GM20431 (cell line): ENCODE results near the gene BICDL1.
"Not testable (repeated sequence)": the region's sequence is repeated elsewhere in the genome, so short reads cannot be mapped to it uniquely, and the experiment has no call there.

Source experiments
- in situ Hi-C: fragments of 300-500 bp; cut with MseI, MboI; formaldehyde crosslinking; loops from one replicate; pipeline ENCODE4 v1.15.0; 2020; ENCODE audit warnings: low sequenced_read_pairs; ENCODE audit not compliant: unreplicated experiment

The BICDL1 gene

DNA sequence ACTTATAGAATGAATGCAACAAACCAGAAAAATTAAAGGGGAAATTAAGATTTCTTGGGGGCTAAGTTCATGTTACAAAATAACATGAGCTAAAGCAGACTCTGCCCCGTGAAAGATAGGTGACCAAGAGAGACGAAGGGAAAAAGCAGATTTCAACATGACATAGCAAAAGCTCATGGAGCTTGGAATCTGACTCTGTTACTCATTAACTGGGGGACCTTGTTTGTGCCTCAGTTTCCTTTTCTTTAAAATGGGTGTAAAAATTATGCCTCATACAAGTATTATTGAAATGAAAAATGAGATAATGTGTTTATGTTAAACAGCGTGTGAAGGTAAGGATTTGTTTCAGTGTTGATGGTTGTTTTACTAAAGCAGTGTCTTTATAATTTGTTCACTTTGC is 11.5 kb downstream of the BICDL1 start:
- in situ Hi-C loops = no loop called here

DNA sequence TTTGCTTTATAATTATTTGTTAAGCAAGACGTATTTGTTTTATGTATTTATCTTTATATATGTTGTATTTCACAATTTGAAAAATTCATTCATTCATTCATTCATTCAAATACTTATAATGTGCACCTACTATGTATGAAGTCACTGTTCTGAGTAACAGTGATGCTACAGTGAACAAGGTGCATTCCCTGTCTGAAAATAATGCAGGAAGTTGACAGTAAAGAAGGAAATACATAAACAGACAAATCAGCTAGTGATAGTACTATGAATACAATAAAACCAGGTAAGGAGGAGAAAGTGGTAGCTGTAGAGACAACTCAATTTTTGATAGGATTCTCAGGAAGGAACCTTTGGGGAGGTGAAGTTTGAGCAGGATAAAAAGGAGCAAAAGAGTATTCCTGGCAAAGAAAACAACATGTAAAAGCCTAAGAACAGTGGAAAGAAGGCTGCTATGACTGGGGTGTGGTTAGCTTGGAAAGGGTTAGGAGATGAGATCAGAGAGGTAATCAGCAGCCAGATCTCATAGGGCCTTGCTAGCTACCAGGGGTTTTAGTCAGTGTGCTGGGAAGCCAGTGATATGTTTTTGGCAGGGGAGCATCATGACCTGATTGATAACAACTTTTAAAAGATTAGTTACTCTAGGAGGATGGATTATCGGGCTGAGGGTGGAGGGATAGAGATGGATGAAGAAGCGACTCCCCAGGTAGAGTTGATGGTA is 17.4 kb downstream of the BICDL1 start:
- in situ Hi-C loops = no loop called here

DNA sequence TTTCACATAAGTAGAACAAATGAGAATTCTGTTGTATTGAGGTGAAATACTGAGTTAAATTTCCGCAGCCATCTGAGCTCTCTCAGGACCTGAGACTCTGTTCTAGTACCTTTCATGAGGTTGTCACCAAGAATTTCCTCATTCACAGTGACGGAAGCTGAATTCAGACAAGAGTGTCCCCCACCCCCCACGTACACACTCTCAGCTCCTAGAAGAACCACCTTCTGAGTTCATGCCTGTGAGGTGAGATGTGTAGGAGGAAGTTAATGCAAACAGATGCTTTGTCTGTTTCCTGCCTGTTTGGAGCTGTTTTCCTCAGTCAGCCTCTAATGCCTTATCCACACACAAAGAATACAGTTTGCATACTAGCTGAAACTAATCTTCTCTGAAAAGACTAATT is 18.2 kb downstream of the BICDL1 start:
- in situ Hi-C loops = no loop called here

DNA sequence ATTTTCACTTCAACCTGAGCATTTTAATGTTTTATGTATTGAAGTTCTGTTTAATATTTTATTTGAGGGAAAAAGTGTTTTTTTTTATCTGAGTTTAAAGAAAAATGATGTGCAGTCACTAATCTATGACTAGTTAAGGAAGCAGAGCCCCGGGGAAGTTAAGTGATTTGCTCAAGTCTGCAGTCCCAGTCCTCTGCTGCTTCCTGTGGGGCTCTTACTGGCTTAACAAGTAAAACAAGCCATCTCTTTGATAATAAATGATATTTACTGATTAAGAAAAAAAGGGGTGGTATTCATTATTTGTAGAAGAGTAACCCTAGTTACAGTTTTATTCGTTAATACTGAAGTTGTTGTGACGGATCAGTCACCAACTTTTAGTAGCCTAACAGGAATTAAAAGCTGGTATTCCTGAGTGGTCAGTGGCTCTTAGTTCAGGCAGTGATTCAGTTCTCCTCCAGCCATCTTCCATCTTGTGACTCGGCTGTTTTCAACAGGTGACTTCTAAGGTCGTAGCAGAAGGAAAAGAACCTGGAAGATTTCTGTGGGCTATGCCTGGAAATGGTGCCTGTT is 21.7 kb downstream of the BICDL1 start:
- in situ Hi-C loops = no loop called here

DNA sequence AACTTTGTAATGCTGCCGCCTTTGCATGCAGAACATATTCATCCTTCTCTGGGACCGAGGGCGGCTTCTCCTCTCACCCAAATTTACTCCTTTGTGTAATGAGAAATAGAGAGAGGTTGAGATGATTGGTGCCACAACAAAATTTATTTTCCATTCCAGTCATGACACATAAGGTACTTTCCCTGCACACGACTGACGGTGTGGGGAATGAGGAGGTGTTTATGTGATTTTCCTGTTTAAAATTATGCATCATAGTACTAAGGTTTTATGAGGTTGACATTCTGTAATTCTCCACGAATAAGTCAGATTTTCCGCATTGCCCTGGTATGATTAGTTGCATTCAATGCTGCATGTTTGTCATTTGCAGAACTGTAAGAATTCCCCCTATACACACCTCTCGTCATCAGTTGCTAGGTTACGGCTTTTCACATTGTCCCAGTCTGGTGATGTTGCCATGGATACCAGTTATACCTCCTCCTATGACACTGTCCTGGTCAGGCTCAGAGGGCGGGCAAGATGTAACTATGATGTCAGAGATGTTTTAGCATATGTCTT is 23.1 kb downstream of the BICDL1 start:
- in situ Hi-C loops = no loop called here

DNA sequence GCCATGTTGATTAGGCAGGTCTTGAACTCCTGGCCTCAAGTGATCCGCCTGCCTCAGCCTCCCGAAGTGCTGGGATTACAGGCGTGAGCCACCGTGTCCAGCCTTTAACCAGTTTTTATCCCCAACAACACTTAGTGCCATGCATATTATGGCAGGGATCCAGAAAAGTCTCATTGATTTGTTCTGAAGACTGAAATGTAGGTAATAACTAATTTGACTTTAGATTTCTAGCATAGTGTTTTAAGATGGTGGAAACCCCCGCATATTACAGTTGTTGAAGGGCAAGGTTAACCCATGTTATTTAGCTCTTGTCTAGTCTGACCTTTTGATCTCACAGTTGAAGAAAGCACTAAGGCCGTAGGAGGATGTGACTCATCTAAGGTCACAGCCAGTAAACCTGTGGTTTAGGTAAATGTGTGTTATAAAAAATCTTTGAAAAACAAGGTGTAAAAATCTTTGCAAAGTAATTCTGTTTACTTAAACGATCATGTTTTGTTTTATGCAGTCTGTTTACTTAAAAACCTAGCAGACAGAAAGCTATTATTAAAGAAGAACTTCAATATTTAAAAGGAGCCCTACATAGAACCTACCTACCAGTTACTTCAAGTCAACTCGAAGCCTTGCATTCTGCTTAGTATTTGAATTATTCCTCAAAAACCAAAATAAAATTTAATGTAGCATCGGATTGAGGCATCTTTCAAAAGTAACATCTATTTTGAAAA is 24.8 kb downstream of the BICDL1 start:
- in situ Hi-C loops = no loop called here

DNA sequence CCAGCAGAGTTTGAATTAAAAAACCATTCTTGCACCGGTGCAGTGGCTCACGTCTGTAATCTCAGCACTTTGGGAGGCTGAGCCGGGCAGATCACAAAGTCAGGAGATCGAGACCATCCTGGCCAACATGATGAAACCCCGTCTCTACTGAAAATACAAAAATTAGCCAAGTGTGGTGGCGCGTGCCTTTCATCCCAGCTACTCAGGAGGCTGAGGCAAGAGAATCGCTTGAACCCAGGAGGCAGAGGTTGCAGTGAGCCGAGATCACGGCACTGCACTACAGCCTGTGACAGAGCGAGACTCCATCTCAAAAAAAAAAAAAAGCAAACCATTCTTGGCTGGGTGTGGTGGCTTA is 25.3 kb downstream of the BICDL1 start:
- in situ Hi-C loops = not testable (repeated sequence)

DNA sequence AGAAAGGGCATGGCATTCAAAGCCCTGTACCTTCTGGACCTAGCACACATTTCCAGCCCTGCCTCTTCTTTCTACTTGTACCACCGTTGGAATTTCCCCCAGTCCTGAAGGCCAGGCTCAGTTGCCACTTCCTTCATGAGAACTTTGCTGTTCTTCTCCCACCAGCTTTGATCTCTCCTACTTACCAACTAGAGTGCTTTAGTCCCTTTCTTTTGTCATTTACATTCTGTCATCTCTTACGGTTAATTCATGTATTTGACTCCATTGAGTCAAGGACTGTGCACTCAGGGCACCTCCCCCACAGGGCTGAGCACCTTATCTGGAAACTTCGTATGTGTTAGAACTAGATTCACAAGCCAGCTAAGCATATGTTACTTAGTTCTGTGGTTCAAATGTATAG is 26.3 kb downstream of the BICDL1 start:
- in situ Hi-C loops = no loop called here

DNA sequence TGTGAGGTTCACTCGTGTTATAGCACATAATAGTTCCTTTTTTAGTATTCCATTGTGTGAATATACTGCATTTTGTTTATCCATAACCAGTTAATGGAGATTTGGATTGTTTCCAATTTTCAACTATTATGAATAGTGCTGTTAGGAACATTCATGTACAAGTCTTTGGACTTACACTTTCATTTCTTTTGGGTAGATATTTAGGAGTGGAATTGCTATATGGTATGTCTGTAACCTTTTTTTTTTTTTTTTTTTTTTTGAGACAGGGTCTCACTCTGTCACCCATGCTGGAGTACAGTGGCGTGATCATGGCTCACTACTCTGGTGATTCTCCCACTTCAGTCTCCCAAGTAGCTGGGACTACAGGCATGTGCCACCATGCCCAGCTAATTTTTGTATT is 27.2 kb downstream of the BICDL1 start:
- in situ Hi-C loops = not testable (repeated sequence)

DNA sequence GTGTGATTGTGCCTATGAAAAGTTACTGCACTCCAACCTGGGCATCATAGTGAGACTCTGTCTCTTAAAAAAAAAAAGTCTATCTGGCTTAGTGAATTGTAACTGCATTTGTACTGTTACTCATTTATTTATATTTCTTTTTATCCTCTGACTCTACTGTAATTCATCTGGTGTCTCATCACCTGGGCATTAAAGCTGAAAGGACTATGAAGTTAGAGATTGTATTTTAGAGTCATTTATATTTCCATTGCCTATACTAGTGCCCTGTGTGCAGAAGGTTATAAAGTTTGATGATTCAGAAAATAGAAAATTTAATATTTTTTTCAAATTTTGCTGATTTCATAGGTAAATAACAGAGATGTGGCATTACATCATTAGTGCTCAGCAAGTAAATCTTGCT is 30.2 kb downstream of the BICDL1 start:
- in situ Hi-C loops = no loop called here

DNA sequence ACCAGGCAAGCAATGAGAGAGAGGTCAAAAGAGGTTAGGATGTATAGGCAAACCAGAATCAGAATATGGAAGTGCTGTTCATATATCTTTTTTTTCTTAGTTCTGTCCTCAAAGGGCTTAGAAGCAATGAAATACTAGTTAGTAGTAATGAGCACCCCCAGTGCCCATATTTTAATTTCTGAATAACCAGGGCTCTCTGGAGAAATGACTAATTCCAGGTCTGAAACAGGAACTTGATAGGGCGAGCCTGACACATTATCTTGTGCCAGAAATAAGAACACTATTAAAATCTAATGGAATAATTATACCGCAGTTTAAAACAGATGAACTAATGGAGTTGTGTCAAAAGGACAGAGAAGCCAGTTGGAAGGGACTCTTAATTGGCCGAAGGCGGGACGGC is 30.9 kb downstream of the BICDL1 start:
- in situ Hi-C loops = no loop called here

DNA sequence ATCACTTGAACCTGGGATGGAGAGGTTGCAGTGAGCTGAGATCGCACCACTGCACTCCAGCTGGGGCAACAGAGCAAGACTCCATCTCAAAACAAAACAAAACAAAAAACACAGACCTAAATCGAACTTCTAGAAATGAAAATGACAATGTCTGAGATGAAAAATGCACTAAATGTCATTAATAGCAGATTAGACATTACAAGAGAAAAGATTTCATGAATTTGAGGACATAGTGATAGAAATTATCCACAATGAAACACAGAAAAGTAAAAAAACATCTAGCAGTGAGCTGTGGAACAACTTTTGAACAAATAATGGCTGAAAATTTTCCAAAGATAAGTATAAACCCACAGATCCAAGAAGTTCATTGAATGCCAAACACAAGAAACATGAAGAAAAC is 35.2 kb downstream of the BICDL1 start:
- in situ Hi-C loops = no loop called here

DNA sequence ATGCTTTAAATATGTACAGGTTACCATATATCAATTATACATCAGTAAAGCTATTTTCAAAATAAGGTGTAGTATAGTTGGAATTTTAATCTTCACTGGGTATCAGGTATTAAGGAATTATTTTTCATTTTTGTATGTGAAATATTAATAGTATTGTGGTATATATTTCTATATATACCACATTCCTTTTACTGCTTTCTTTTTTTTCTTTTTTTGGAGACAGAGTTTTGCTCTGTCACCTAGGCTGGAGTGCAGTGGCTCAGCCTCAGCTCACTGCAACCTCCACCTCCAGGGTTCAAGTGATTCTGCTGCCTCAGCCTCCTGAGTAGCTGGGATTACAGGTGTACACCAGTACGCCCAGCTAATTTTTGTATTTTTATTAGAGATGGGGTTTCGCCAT is 36.6 kb downstream of the BICDL1 start:
- in situ Hi-C loops = no loop called here

DNA sequence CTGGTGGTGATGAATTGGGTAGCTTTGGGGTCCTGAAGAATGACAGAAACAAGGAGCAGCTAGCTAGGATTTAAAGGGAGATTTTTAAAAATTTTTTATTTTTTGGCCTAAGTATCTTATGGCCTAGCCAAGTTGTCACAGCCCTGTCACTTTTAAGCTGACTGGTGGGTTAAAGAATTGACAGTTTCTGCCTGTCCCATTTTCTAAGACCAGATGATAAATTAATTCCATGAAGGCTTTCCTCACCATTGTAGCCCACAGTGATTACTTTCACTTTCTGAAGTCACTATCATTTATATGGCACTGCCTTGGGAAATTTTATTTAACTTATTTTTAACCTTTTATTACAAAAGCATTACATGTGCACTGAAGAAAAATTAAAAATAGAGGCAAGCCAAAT is 43.2 kb downstream of the BICDL1 start:
- in situ Hi-C loops = no loop called here

DNA sequence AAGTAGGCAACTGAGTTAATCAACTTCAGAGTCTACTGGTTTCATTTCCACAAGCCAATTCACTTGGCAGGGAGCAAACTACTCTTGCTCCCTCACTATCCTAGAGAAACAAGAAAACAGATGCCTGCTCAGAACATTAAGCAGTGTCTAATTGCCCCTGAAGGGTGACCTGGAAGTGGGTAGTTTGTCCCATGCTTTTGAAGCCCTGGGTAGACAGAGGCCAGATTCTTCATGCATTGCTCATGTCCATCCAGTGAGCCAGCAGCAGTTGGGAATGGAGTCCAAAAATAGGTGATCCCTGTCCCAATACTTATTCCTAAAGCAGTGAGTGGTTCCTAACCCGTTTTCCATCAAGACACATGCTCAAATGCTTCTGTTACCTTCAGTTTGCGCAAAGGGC is 48.8 kb downstream of the BICDL1 start:
- in situ Hi-C loops = no loop called here

DNA sequence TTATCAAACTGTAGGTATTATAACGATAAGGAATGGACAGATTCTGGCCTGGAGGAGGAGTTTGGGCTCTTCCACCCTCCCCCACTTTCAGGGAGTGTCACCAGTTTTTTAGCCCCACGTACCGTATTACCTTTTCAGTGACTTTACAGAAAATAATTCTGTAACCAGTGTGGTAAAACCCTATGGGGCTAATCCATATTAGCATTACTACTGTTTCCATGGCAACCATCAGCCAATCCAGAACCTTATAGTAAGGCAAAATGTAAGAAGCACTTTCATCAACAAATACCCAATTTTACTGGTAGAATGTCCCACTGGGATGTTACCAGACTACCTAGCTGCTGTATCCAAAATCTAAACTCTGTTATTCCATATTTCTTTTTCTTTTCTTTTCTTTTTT is 50.7 kb downstream of the BICDL1 start:
- in situ Hi-C loops = no loop called here

DNA sequence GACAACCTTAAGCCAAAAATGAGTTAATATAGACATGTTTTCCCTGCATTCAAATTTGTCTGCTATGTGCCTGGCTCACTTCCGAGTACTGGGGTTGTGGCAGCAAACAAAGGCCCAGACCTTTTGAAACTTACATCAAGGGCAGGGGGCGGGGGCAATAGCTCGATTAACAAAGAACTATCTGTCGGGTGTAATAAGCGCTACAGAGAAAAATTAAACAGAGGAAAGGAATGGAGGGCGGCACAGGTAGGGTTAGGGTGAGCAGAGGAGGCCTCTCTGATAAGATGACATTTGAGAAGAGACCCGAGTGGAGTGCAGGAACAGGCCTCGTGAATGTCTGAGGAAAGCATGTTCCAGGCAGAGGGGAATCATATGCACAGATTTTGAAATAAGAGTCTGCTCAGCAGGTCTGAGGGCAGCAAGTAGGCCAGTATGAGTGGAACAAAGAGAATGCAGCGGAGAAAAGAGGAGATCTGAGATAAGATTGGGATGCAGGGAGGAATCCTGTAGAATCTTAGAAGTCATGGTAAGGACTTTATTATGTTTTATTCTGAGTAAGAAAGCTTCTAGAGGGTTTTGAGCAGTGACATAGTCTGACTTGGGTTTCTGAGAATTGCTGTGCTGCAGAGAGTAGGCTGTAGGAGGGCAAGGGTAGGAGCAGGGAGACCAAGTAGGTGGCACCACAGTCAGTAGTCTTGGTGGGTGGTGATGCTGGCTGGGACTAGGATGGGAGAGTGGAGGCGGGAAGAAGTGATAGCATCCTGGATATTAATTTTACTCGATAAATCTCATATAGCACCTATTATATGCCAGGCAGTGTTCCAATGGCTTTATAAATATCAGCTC is 52.6 kb downstream of the BICDL1 start:
- in situ Hi-C loops = no loop called here

DNA sequence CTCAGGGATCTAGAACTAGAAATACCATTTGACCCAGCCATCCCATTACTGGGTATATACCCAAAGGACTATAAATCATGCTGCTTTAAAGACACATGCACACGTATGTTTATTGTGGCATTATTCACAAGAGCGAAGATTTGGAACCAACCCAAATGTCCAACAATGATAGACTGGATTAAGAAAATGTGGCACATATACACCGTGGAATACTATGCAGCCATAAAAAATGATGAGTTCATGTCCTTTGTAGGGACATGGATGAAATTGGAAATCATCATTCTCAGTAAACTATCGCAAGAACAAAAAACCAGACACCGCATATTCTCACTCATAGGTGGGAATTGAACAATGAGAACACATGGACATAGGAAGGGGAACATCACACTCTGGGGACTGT is 56.3 kb downstream of the BICDL1 start:
- in situ Hi-C loops = not testable (repeated sequence)

DNA sequence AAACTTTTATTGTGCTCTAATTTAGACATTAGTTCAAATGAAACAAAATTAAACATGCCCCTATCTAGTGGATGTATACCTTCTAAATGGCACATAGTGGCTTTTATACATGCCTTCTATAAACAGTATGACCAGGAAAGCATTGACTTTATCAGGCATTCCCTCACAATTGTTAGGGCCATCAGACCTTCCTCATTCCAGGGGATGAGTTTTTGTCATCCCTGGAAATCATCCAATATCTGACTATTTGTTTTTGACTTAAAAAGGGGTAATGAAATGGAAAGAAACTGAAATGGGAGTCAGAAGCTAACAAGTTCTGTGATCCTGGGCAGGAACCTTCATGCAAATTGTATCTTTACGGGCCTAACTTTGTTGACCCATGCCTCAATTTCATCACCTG is 58.0 kb downstream of the BICDL1 start:
- in situ Hi-C loops = no loop called here

DNA sequence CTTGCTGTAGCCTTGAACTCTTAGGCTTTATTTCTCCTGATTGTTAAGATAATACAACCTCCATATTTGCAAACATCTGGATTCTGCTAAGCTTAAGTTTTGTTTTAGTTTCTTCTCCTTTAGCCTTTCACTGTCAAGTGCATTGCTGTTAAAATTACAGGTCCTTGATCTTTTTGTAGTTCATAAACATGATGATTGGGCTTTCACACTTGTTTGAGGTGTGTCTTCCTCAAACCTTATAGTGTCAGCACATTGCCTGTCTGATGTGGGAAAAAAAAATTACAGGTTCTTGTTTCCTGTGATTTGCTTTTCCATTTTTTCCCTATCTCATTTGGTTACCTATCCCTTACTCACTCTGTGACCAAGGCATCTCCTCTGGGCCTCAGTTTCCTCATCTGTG is 59.2 kb downstream of the BICDL1 start:
- in situ Hi-C loops = no loop called here

DNA sequence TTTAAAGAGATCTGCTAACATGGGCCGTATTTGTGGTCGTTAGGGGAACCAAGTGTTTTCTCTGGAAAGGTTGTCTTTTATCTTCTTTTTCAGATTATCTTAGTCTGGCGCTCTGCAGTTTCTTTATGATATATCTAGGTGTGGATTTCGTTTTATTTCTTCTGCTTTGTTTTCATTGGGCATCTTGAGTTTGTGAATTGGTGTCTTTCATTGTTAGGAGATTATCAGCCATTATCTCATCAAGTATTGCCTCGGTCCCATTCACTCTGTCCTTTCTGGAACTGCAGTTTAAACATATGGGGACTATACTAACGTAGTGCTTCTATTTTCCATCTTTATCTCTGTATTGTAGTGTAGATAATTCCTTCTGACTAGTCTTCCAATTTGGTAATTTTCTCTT is 60.4 kb downstream of the BICDL1 start:
- in situ Hi-C loops = no loop called here
